ENCODE data around the gene C19orf12. TPM values are rescaled to one million over a fixed set of nuclear protein-coding genes. Genes with fewer than 3 reads are reported as not detected.

Gene C19orf12
- total RNA-seq = 13.9 and 16.3 TPM in 2 replicates

GRCh38 chr19:29714953-29715700 is at the start of gene C19orf12:
Gene C19orf12 (minus strand): TSS chr19:29715261. CDS start chr19:29708413, 6,848 bp downstream.

DNA sequence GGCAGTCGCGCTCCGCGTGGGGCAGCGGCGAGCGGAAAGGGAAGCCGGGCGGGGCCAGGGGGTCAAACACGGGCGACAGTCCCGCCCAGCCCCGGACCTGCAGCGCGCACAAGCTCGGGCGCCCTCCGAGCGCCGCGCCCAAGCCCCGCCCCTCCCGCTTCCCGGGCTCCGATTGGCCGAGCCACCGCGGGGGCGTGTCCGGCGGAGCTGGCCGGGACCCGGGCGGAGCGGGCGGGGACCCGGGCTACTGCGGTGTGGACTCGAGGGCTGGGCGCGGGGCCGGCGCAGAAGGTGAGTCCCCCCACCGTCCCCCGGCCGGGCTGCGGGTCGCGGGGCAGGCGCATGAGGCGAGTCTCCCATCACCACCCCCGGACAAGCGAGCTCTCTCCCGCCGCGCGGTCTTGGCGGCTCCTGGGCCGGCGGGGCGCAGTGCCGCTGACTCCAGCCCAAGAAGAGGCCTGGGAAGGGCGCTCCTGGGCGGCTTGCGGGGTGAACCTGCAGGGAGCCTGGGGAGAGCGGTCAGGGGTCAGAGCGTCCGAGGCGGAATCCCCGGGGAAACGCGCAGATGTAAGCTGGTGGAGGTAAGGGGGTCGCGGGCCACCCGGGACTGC is 49.7 kb downstream of the C19orf12 start, which contains the start of gene PLEKHF1:
PLEKHF1 (plus strand) TSS at position 247 of the 611 bp plus-strand sequence. CDS start 8,379 bp downstream, outside the sequence.

Other genes with a start within 250 kb of the C19orf12 start
- gene VSTM2B, start 189.3 kb downstream of the C19orf12 start, total RNA-seq = not detected in 2 replicates
- gene POP4, start 109.0 kb downstream of the C19orf12 start, total RNA-seq = 94.6 and 102 TPM in 2 replicates
- gene PLEKHF1, start 49.8 kb downstream of the C19orf12 start, total RNA-seq = 39.1 and 54.3 TPM in 2 replicates
- 3.0 and 3.8 TPM in 2 replicates for gene CCNE1, start 96.7 kb upstream of the C19orf12 start, total RNA-seq
- 46.7 and 60.7 TPM in 2 replicates for gene URI1, start 227.0 kb upstream of the C19orf12 start, total RNA-seq

Data from bronchial smooth muscle cell (primary cell).